Endodermal cell (in vitro differentiated cells): ENCODE measurements around the gene ARHGEF9. TPM values are rescaled to one million over a fixed set of nuclear protein-coding genes. Genes with fewer than 3 reads are reported as not detected.

ENCODE experiments used
- DNase-seq: peaks from one replicate; pipeline ENCODE4 v3.0.0-alpha.2; 2017
- H3K27ac ChIP-seq: 2 replicates; pipeline ENCODE4 v1.5.1; 2013; ENCODE audit warnings: mild to moderate bottlenecking, low read depth, low read length, moderate library complexity
- H3K27me3 ChIP-seq: 2 replicates; pipeline ENCODE4 v1.6.1; 2013; ENCODE audit warnings: mild to moderate bottlenecking, low read length, moderate library complexity; ENCODE audit not compliant: insufficient read depth, control insufficient read depth, poor library complexity, severe bottlenecking
- H3K36me3 ChIP-seq: 2 replicates; pipeline ENCODE4 v1.7.0; 2013; ENCODE audit warnings: mild to moderate bottlenecking, low read length, moderate library complexity; ENCODE audit not compliant: control insufficient read depth, insufficient read depth
- H3K4me1 ChIP-seq: one replicate; pipeline ENCODE4 v1.7.0; 2013; ENCODE audit warnings: low read length; ENCODE audit not compliant: control insufficient read depth, insufficient read depth
- H3K4me3 ChIP-seq: 2 replicates; pipeline ENCODE4 v1.5.1; 2013; ENCODE audit warnings: mild to moderate bottlenecking, low read length, moderate library complexity
- H3K9ac ChIP-seq: 2 replicates; pipeline ENCODE4 v1.6.1; 2013; ENCODE audit warnings: mild to moderate bottlenecking, low read length, moderate library complexity; ENCODE audit not compliant: poor library complexity, severe bottlenecking; ENCODE audit errors: extremely low read depth
- H3K9me3 ChIP-seq: 2 replicates; pipeline ENCODE4 v1.6.1; 2013; ENCODE audit warnings: mild to moderate bottlenecking, low read length, moderate library complexity; ENCODE audit not compliant: control insufficient read depth
- H3K27ac Mint-ChIP-seq: 2 replicates; pipeline ENCODE4 v1.8.0; 2020; ENCODE audit warnings: mixed read lengths
- H3K27me3 Mint-ChIP-seq: 2 replicates; pipeline ENCODE4 v1.8.0; 2021; ENCODE audit warnings: mild to moderate bottlenecking, mixed read lengths; ENCODE audit not compliant: insufficient read depth
- H3K36me3 Mint-ChIP-seq: 2 replicates; pipeline ENCODE4 v1.8.0; 2020; ENCODE audit warnings: low read depth, mixed read lengths
- H3K4me1 Mint-ChIP-seq: 2 replicates; pipeline ENCODE4 v1.8.0; 2020; ENCODE audit warnings: mixed read lengths
- H3K4me3 Mint-ChIP-seq: 2 replicates; pipeline ENCODE4 v1.8.0; 2020; ENCODE audit warnings: mild to moderate bottlenecking, moderate library complexity, mixed read lengths
- H3K9me3 Mint-ChIP-seq: 2 replicates; pipeline ENCODE4 v1.8.0; 2020; ENCODE audit warnings: mild to moderate bottlenecking, mixed read lengths
- CTCF ChIP-seq: fragments of 200-600 bp; sonication (generic); conservative IDR thresholded peaks from 2 replicates; pipeline ENCODE4 v1.5.0; 2021; ENCODE audit warnings: antibody characterized with exemption, mild to moderate bottlenecking
- WGBS, 2 experiments: methylation state at CpG; one replicate each; pipeline versions ENCODE4 v1.1.5 to v1.1.7; 2013; ENCODE audit warnings: missing lambda C conversion rate in 2 of 2, mixed read lengths in 1 of 2; ENCODE audit not compliant: insufficient coverage in 1 of 2, insufficient read length in 1 of 2; 5-methylcytosine and 5-hydroxymethylcytosine counted together
- total RNA-seq, 2 donors: library from RNA; stranded (reverse); fragmentation: NEBNext Ultra II Directional in 1 of 2; extraction: Animal tissue kit (Norgen Biotek cat#: 25700) in 1 of 2; gene quantifications; 2 replicates in 1 of 2; 3 replicates in 1 of 2; pipeline ENCODE4 v1.2.1, GENCODE V29; 2021

The ARHGEF9 gene
- total RNA-seq, 2 donors from 2014 or later, result 12.2 to 16.8 TPM

DNA sequence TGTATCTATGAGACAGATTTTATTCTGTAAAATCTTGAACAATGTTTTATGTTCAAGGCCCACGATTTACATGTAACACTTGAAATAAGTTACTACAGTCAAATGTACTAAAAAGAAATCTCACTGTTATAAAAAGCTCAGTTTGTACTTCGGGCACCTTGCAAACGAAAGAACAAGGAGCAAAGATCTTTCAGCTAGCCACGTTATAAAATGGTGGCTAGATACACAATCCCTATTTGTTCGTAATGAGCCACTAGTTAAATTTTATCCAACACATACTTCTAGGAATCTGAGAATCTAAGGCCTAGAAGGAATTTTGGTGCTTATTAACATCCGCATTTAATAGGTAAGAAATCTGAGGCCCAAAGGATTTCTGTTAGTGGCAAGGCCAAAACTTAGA, 2.5 kb downstream of the ARHGEF9 start:
- peaks cover 58% of the 10 kb centered on the region for H3K9me3 Mint-ChIP-seq
- H3K36me3 Mint-ChIP-seq, result no peaks in the 10 kb centered on the region
- H3K4me1 Mint-ChIP-seq, result no peaks in the 10 kb centered on the region
- H3K4me3 ChIP-seq, result no peak overlapping the region
- no peaks in the 10 kb centered on the region for H3K36me3 ChIP-seq
- H3K27me3 ChIP-seq, result peaks cover 37% of the 10 kb centered on the region
- no peak overlapping the region for H3K4me3 Mint-ChIP-seq
- H3K9ac ChIP-seq, result no peak overlapping the region
- 95% methylated on average over 6 of the region's 6 CpGs; no CpG with 5 or more reads in 1 of the 2 experiments for WGBS, 2 experiments
- H3K27ac Mint-ChIP-seq, result no peak overlapping the region
- TF ChIP-seq CTCF, result no peak
- no peaks in the 10 kb centered on the region for H3K9me3 ChIP-seq
- DNase-seq, result no peak
- H3K27ac ChIP-seq, result no peak overlapping the region
- peaks cover 32% of the 10 kb centered on the region for H3K27me3 Mint-ChIP-seq
- H3K4me1 ChIP-seq, result no peaks in the 10 kb centered on the region

DNA sequence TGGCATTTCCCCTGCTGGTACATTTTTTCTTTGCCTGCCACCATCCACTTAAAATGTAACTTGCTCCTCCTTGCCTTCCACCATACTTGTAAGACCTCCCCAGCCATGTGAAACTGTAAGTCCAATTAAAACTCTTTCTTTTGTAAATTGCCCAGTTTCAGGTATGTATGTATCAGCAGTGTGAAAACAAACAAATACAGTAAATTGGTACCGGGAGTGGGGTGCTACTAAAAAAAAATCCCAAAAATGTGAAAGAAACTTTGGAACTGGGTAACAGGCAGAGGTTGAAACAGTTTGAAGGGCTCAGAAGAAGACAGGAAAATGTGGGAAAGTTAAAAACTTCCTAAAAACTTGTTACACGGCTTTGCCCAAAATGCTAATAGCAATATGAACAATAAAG, 16.3 kb downstream of the ARHGEF9 start:
- Mint-ChIP-seq H3K36me3 (no peaks in the 10 kb centered on the region), H3K27me3 (no peaks in the 10 kb centered on the region)
- H3K4me3 ChIP-seq, result no peak overlapping the region

GRCh38 chrX:63765712-63766111, 19.3 kb downstream of the ARHGEF9 start:
- Mint-ChIP-seq H3K36me3 (no peaks in the 10 kb centered on the region), H3K27ac (no peak overlapping the region), H3K4me1 (peaks cover 4% of the 10 kb centered on the region), H3K9me3 (peaks cover 65% of the 10 kb centered on the region), H3K4me3 (no peak overlapping the region), H3K27me3 (no peaks in the 10 kb centered on the region)
- H3K9me3 ChIP-seq, result peaks cover 9% of the 10 kb centered on the region
- no peak overlapping the region for H3K4me3 ChIP-seq
- DNase-seq, result no peak
- H3K27me3 ChIP-seq, result no peaks in the 10 kb centered on the region
- no peak overlapping the region for H3K9ac ChIP-seq
- TF ChIP-seq CTCF, result no peak
- WGBS, 2 experiments, result 95% methylated on average over 3 of the region's 4 CpGs; no CpG with 5 or more reads in 1 of the 2 experiments
- H3K4me1 ChIP-seq, result no peaks in the 10 kb centered on the region
- H3K36me3 ChIP-seq, result no peaks in the 10 kb centered on the region
- H3K27ac ChIP-seq, result no peak overlapping the region

More for the DNA sequence above, 16.3 kb downstream of the ARHGEF9 start:
- Mint-ChIP-seq H3K4me3 (no peak overlapping the region), H3K9me3 (peaks cover 82% of the 10 kb centered on the region), H3K27ac (no peak overlapping the region), H3K4me1 (no peaks in the 10 kb centered on the region)
- no peak overlapping the region for H3K27ac ChIP-seq
- peaks cover 9% of the 10 kb centered on the region for H3K9me3 ChIP-seq
- TF ChIP-seq CTCF, result no peak
- 95 to 100% methylated on average over 1 to 2 of the region's 2 CpGs for WGBS, 2 experiments
- no peaks in the 10 kb centered on the region for H3K4me1 ChIP-seq
- H3K27me3 ChIP-seq, result no peaks in the 10 kb centered on the region
- no peak for DNase-seq
- no peak overlapping the region for H3K9ac ChIP-seq
- H3K36me3 ChIP-seq, result no peaks in the 10 kb centered on the region
